GM18520 (cell line): Measurements from ENCODE around the gene RABL3.
"Not testable (repeated sequence)": the region's sequence is repeated elsewhere in the genome, so short reads cannot be mapped to it uniquely, and the experiment has no call there.

Experiments
- ATAC-seq: cut with Tn5 transposase; IDR thresholded peaks from one replicate; pipeline ENCODE4 v1.9.1; 2021; ENCODE audit not compliant: unreplicated experiment

RABL3 gene, protein sequence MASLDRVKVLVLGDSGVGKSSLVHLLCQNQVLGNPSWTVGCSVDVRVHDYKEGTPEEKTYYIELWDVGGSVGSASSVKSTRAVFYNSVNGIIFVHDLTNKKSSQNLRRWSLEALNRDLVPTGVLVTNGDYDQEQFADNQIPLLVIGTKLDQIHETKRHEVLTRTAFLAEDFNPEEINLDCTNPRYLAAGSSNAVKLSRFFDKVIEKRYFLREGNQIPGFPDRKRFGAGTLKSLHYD

GRCh38 chr3:120742198-120742848 lies at the start of gene RABL3, which contains the start of gene GTF2E1:
RABL3 (minus strand) TSS chr3:120742516; CDS start chr3:120742507, 9 bp downstream.
GTF2E1 (plus strand) TSS chr3:120742744; CDS start chr3:120750553, 7,809 bp downstream.
- peak; percentile 100 for ATAC-seq

- ATAC-seq: no peak
Measured at GRCh38 chr3:120791913-120792312, 49.6 kb upstream of the RABL3 start.

- no peak for ATAC-seq
Measured at GRCh38 chr3:120791010-120791409, 48.7 kb upstream of the RABL3 start.

GRCh38 chr3:120785832-120786231 lies 43.5 kb upstream of the RABL3 start:
- peak; percentile 45 for ATAC-seq

DNA sequence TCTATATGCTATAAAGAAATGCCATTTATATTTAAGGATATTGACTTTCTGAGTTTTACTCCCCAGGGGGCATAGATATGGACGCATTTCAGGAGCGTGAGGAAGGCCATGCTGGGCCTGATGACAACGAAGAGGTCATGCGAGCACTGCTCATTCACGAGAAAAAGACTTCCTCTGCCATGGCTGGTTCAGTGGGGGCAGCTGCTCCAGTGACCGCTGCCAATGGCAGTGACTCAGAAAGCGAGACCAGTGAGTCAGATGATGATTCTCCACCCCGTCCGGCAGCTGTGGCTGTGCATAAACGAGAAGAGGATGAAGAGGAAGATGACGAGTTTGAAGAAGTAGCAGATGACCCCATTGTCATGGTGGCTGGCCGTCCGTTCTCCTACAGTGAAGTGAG lies 38.7 kb upstream of the RABL3 start:
- peak; percentile 98 for ATAC-seq

DNA sequence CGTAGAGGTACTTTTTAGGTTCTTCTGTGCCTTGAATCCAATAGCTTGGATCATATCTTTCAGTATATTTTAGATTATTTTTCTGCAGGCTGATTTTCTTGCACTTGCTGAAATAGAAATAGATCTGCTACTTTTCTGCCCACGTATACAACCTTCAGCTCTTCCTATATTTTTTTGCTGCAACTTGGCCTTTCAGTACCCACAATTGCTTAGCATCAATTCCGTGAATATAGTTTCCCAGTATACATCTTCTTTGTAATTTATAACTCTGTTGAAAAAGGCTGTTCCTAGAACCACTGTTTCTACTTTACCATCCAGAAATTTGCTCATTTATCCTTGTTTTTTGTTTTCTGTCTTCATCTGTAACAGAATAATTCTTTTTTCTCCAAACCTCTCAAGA lies 36.5 kb upstream of the RABL3 start:
- ATAC-seq: no peak

- no peak for ATAC-seq
Measured at GRCh38 chr3:120775411-120775810, 33.1 kb upstream of the RABL3 start.

DNA sequence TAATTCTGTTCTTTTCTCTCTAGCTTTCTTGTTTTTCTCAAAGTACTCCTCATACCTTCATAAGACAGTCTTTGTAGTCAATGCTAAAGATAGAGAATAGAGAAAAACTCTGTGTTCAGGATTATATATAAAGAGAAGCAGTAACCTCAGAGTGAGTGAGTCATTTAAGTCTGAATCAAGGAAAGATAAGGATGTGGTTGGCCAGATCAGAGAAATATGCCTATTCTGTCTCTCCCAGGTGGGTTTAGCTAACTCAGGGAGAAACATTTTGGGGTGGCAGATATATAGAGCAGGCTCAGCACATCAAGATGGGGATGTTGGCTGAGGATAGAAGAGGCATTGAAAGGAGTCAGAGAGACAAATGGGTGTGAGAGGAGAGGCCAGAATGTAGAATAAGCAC lies 31.6 kb upstream of the RABL3 start:
- no peak for ATAC-seq

DNA sequence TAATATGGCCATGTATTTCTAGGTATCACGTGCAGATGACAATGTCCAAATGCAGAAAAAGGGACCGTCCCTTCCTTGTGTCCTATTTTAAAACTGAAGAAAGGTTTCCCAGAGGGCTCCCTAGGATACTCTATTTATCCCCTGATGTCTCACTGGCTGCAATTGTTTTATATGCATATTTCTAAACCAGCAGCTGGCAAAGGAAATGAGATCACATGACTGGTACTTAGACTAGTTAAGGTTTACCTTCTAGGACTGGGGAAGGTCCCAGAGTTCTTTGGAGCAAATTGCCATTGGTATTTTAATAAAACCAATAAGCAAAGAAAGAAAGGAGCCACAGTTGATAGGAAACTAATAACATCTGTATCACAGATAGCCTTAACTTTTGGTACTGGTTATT lies 29.8 kb upstream of the RABL3 start:
- no peak for ATAC-seq

DNA sequence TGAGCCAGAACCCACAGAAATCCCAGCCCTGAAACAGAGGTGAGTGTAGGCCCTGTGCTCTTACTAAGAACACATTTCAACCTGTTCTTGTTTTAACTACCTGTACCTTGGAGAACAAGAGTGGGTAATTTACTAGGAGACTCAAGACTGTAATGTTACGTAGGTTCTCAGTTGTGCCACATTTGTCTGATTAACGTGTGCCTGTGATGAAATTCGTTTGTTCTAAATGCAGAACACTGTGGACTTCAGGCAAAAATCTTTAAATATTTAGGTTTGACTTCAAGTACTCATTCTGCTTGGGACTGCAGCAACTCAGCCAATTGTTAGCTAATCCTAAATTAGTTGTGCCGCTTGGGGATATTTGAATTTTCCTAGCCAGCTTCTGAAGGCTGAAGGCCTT lies 28.6 kb upstream of the RABL3 start:
- no peak for ATAC-seq

DNA sequence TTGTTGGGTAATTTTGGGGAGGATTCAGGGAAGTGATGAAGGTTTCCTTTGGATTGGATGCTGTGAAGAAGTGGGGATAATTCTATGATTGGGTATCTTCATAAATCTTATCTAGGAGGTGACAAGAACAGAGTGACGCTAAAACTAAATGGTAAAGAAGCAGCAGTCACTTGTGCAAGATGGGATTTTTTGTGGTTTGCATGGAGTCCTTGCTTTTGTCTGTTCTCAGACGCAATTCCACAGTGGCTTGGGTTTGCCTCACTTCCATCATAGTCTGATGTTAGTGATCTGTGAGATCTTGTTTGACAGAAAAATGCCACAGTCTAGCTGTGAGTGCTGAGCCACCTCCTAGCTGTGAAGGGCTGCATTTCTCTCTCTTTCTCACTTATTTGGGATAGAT lies 27.1 kb upstream of the RABL3 start:
- no peak for ATAC-seq

- no peak for ATAC-seq
Measured at GRCh38 chr3:120767106-120767505, 24.8 kb upstream of the RABL3 start.

- no peak for ATAC-seq
Measured at GRCh38 chr3:120766576-120766975, 24.3 kb upstream of the RABL3 start.

- peak; percentile 57 for ATAC-seq
Measured at GRCh38 chr3:120765830-120766493, 23.6 kb upstream of the RABL3 start.

GRCh38 chr3:120764206-120764605 lies 21.9 kb upstream of the RABL3 start:
- no peak for ATAC-seq

- no peak for ATAC-seq
Measured at GRCh38 chr3:120763601-120764000, 21.3 kb upstream of the RABL3 start.

GRCh38 chr3:120762615-120763014 lies 20.3 kb upstream of the RABL3 start:
- no peak for ATAC-seq

- not testable (repeated sequence) for ATAC-seq
Measured at GRCh38 chr3:120758551-120758950, 16.2 kb upstream of the RABL3 start.

GRCh38 chr3:120756061-120756460 lies 13.7 kb upstream of the RABL3 start:
- no peak for ATAC-seq

DNA sequence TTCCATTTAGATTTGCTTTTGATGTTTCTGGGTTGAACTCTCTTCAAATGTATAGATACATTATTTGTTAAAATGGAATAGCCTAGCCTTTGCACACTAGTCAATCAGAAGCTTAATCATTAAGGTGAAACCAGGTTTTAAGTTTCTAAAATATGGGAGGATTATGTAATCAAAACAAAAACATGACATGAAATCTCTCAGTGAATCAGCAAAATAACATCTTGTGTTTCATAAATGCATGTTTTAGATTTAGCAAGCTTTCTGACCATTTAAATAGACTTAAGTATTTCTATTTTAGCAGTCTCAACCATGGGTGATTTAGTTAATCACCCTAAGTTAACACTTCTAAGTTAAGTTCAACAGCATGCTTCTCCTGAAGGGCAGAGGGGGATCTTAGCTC lies 11.5 kb upstream of the RABL3 start:
- no peak for ATAC-seq

GRCh38 chr3:120752865-120753264 lies 10.5 kb upstream of the RABL3 start:
- no peak for ATAC-seq

GRCh38 chr3:120752230-120752629 lies 9.9 kb upstream of the RABL3 start:
- ATAC-seq: no peak
